ENCODE measurements around the gene UNC5B. TPM values are rescaled to one million over a fixed set of nuclear protein-coding genes. Genes with fewer than 3 reads are reported as not detected.
"Not testable (repeated sequence)": the region's sequence is repeated elsewhere in the genome, so short reads cannot be mapped to it uniquely, and the experiment has no call there.

The UNC5B gene
- total RNA-seq, 1 donor from 2014 or later = 22.4 TPM

- DNase-seq (ENCODE audit: low spot score) = no peak
- intact Hi-C loops (cut with DNase I) = loop anchor here (5.0 kb wide), 1 partner anchor 144 kb away; no protein-coding TSS in a partner anchor
Observed at GRCh38 chr10:71271662-71272055, 59.3 kb downstream of the UNC5B start.

- intact Hi-C loops (cut with DNase I) = loop anchor here (5.0 kb wide), 1 partner anchor 145 kb away; no protein-coding TSS in a partner anchor
- no peak for DNase-seq (ENCODE audit: low spot score)
Observed at GRCh38 chr10:71272056-71272771, 59.8 kb downstream of the UNC5B start.

GRCh38 chr10:71272974-71273373 is 60.6 kb downstream of the UNC5B start:
- not testable (repeated sequence) for DNase-seq (ENCODE audit: low spot score)
- intact Hi-C loops (cut with DNase I) = loop anchor here (5.0 kb wide), 1 partner anchor 146 kb away; no protein-coding TSS in a partner anchor

GRCh38 chr10:71273506-71273905 is 61.1 kb downstream of the UNC5B start:
- DNase-seq (ENCODE audit: low spot score) = no peak
- intact Hi-C loops (cut with DNase I) = loop anchor here (5.0 kb wide), 1 partner anchor 146 kb away; no protein-coding TSS in a partner anchor

GRCh38 chr10:71274901-71275796 is 62.8 kb downstream of the UNC5B start:
- no peak for DNase-seq (ENCODE audit: low spot score)
- intact Hi-C loops (cut with DNase I) = loop anchor here (5.0 kb wide), 1 partner anchor 148 kb away; no protein-coding TSS in a partner anchor

GRCh38 chr10:71276873-71277272 is 64.5 kb downstream of the UNC5B start:
- DNase-seq (ENCODE audit: low spot score) = no peak
- intact Hi-C loops (cut with DNase I) = no loop called here

GRCh38 chr10:71277914-71278665 is 65.7 kb downstream of the UNC5B start:
- intact Hi-C loops (cut with DNase I) = no loop called here
- no peak for DNase-seq (ENCODE audit: low spot score)

GRCh38 chr10:71278691-71279588 is 66.6 kb downstream of the UNC5B start:
- intact Hi-C loops (cut with DNase I) = no loop called here
- DNase-seq (ENCODE audit: low spot score) = no peak

GRCh38 chr10:71279590-71280170 is 67.3 kb downstream of the UNC5B start:
- DNase-seq (ENCODE audit: low spot score) = no peak
- intact Hi-C loops (cut with DNase I) = no loop called here

- intact Hi-C loops (cut with DNase I) = no loop called here
- no peak for DNase-seq (ENCODE audit: low spot score)
Observed at GRCh38 chr10:71280216-71280615, 67.8 kb downstream of the UNC5B start.

GRCh38 chr10:71280825-71281224 is 68.5 kb downstream of the UNC5B start:
- DNase-seq (ENCODE audit: low spot score) = no peak
- intact Hi-C loops (cut with DNase I) = no loop called here

GRCh38 chr10:71281646-71282322 is 69.4 kb downstream of the UNC5B start:
- no peak for DNase-seq (ENCODE audit: low spot score)
- intact Hi-C loops (cut with DNase I) = no loop called here

GRCh38 chr10:71282323-71282680 is 69.9 kb downstream of the UNC5B start:
- no peak for DNase-seq (ENCODE audit: low spot score)
- intact Hi-C loops (cut with DNase I) = no loop called here

- DNase-seq (ENCODE audit: low spot score) = no peak
- intact Hi-C loops (cut with DNase I) = no loop called here
Observed at GRCh38 chr10:71283410-71283809, 71.0 kb downstream of the UNC5B start.

- DNase-seq (ENCODE audit: low spot score) = no peak
- intact Hi-C loops (cut with DNase I) = loop anchor here (2.0 kb wide), 2 partner anchors 357 to 379 kb away; no protein-coding TSS in a partner anchor
Observed at GRCh38 chr10:71283876-71284275, 71.5 kb downstream of the UNC5B start.

GRCh38 chr10:71284544-71285179 is 72.3 kb downstream of the UNC5B start:
- intact Hi-C loops (cut with DNase I) = loop anchor here (2.0 kb wide), 2 partner anchors 358 to 380 kb away; no protein-coding TSS in a partner anchor
- no peak for DNase-seq (ENCODE audit: low spot score)

GRCh38 chr10:71285180-71285545 is 72.8 kb downstream of the UNC5B start:
- no peak for DNase-seq (ENCODE audit: low spot score)
- intact Hi-C loops (cut with DNase I) = loop anchor here (2.0 kb wide), 2 partner anchors 358 to 380 kb away; no protein-coding TSS in a partner anchor
